ENCODE measurements around the gene ITSN1. TPM values are rescaled to one million over a fixed set of nuclear protein-coding genes. Genes with fewer than 3 reads are reported as not detected.

Gene ITSN1
- total and polyA plus RNA-seq, 4 donors = 20.3 to 112 (median 40.2) TPM

DNA sequence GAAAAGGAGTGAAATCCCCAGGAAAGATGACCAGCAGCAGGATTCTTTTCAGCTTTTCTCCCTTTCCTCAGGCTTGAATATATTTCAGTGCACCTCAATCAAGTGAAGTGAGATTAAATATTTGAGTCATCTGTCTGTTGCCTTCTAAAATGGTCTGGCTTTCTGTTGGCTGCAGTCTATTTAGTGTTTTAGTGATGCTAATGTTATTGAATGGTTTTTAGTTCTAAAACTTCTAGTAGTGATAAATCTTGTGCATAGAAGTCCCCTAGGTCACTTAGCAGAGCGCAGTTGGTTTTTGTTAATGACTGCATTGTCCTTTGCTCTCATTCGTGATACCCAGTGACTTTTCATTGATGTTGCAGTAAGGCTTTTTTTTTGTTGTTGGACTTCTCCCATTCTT lies 53.5 kb downstream of the ITSN1 start:
- no peak for DNase-seq (ENCODE audit: low spot score)
- Histone ChIP-seq H3K4me3 (ENCODE audit: low read depth in 1 of 3, low read length in 3 of 3) (no peak overlapping the region), H3K36me3 (ENCODE audit: control insufficient read depth in 4 of 4, insufficient read depth in 3 of 4, low read depth in 1 of 4, low read length in 3 of 4) (no peaks in the 10 kb centered on the region), H3K4me1 (ENCODE audit: control insufficient read depth in 4 of 4, insufficient read depth in 4 of 4, low read length in 3 of 4) (peaks cover 0 to 14% (median 8%) of the 10 kb centered on the region in 4 donors), H3K27ac (ENCODE audit: low read depth in 1 of 2, low read length in 2 of 2) (no peak overlapping the region), H3K27me3 (ENCODE audit: control insufficient read depth in 4 of 4, insufficient read depth in 4 of 4, low read length in 3 of 4) (no peaks in the 10 kb centered on the region), H3K9ac (ENCODE audit: low read depth in 1 of 2, low read length in 2 of 2) (no peak overlapping the region), H3K9me3 (ENCODE audit: control insufficient read depth in 4 of 4, low read length in 3 of 4) (no peaks in the 10 kb centered on the region)
- TF ChIP-seq CTCF (IDR thresholded peaks at IDR 0.05; ENCODE audit: low read depth, low read length, missing input control) (no peak), GABPA (IDR thresholded peaks at IDR 0.05 in 1 of 2, conservative IDR thresholded peaks at IDR 0.05 in 1 of 2) (no peak), RAD21 (IDR thresholded peaks at IDR 0.05) (no peak), NR2F2 (IDR thresholded peaks at IDR 0.05) (no peak), HNF4A (conservative IDR thresholded peaks at IDR 0.05) (no peak), FOXA2 (IDR thresholded peaks at IDR 0.05) (no peak)
- WGBS = 45% methylated on average over 2 of the region's 2 CpGs

- H3K27me3 ChIP-seq (ENCODE audit: control insufficient read depth in 4 of 4, insufficient read depth in 4 of 4, low read length in 3 of 4) = no peaks in the 10 kb centered on the region
- TF ChIP-seq FOXA1 (IDR thresholded peaks at IDR 0.05) = no peak
- no peak for TF ChIP-seq NR2F2 (IDR thresholded peaks at IDR 0.05)
- TF ChIP-seq, protein P1, sequence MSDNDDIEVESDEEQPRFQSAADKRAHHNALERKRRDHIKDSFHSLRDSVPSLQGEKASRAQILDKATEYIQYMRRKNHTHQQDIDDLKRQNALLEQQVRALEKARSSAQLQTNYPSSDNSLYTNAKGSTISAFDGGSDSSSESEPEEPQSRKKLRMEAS (IDR thresholded peaks at IDR 0.05) = no peak
- H3K4me1 ChIP-seq (ENCODE audit: control insufficient read depth in 4 of 4, insufficient read depth in 4 of 4, low read length in 3 of 4) = peaks cover 0 to 16% (median 6%) of the 10 kb centered on the region in 4 donors
- DNase-seq (ENCODE audit: low spot score) = no peak
- H3K9ac ChIP-seq (ENCODE audit: low read depth in 1 of 2, low read length in 2 of 2) = no peak overlapping the region
- no peaks in the 10 kb centered on the region for H3K36me3 ChIP-seq (ENCODE audit: control insufficient read depth in 4 of 4, insufficient read depth in 3 of 4, low read depth in 1 of 4, low read length in 3 of 4)
- H3K9me3 ChIP-seq (ENCODE audit: control insufficient read depth in 4 of 4, low read length in 3 of 4) = no peaks in the 10 kb centered on the region
- H3K27ac ChIP-seq (ENCODE audit: low read depth in 1 of 2, low read length in 2 of 2) = no peak overlapping the region
- no peak overlapping the region for H3K4me3 ChIP-seq (ENCODE audit: low read depth in 1 of 3, low read length in 3 of 3)
- 76% methylated on average over 5 of the region's 5 CpGs for WGBS
Observed at GRCh38 chr21:33696465-33696864, 54.2 kb downstream of the ITSN1 start.

- Histone ChIP-seq H3K4me1 (ENCODE audit: control insufficient read depth in 4 of 4, insufficient read depth in 4 of 4, low read length in 3 of 4) (peaks cover 0 to 17% (median 9%) of the 10 kb centered on the region in 4 donors), H3K27me3 (ENCODE audit: control insufficient read depth in 4 of 4, insufficient read depth in 4 of 4, low read length in 3 of 4) (no peaks in the 10 kb centered on the region), H3K4me3 (ENCODE audit: low read depth in 1 of 3, low read length in 3 of 3) (no peak overlapping the region), H3K27ac (ENCODE audit: low read depth in 1 of 2, low read length in 2 of 2) (no peak overlapping the region), H3K9me3 (ENCODE audit: control insufficient read depth in 4 of 4, low read length in 3 of 4) (no peaks in the 10 kb centered on the region), H3K9ac (ENCODE audit: low read depth in 1 of 2, low read length in 2 of 2) (no peak overlapping the region), H3K36me3 (ENCODE audit: control insufficient read depth in 4 of 4, insufficient read depth in 3 of 4, low read depth in 1 of 4, low read length in 3 of 4) (no peaks in the 10 kb centered on the region)
- DNase-seq (ENCODE audit: low spot score) = no peak
- TF ChIP-seq, protein P2, sequence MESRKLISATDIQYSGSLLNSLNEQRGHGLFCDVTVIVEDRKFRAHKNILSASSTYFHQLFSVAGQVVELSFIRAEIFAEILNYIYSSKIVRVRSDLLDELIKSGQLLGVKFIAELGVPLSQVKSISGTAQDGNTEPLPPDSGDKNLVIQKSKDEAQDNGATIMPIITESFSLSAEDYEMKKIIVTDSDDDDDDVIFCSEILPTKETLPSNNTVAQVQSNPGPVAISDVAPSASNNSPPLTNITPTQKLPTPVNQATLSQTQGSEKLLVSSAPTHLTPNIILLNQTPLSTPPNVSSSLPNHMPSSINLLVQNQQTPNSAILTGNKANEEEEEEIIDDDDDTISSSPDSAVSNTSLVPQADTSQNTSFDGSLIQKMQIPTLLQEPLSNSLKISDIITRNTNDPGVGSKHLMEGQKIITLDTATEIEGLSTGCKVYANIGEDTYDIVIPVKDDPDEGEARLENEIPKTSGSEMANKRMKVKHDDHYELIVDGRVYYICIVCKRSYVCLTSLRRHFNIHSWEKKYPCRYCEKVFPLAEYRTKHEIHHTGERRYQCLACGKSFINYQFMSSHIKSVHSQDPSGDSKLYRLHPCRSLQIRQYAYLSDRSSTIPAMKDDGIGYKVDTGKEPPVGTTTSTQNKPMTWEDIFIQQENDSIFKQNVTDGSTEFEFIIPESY (IDR thresholded peaks at IDR 0.05) = no peak
- TF ChIP-seq HNF4G (IDR thresholded peaks at IDR 0.05) (no peak), SP1 (IDR thresholded peaks at IDR 0.05) (no peak)
- 62% methylated on average over 3 of the region's 3 CpGs for WGBS
Observed at GRCh38 chr21:33698087-33698860, 56.0 kb downstream of the ITSN1 start.

Measured in liver (tissue), 9 donors.